Mononuclear cell (primary cell): Measurements from ENCODE around the gene ECT2. TPM values are rescaled to one million over a fixed set of nuclear protein-coding genes. Genes with fewer than 3 reads are reported as not detected.
"Not testable (repeated sequence)": the region's sequence is repeated elsewhere in the genome, so short reads cannot be mapped to it uniquely, and the experiment has no call there.

Source experiments
- H3K27me3 ChIP-seq: 2 replicates; pipeline ENCODE4 v1.6.0; 2011; ENCODE audit warnings: low read length, control low read depth; ENCODE audit not compliant: insufficient read depth
- H3K4me1 ChIP-seq: 2 replicates; pipeline ENCODE4 v1.5.1; 2011; ENCODE audit warnings: mild to moderate bottlenecking, low read length, control low read depth; ENCODE audit not compliant: insufficient read depth
- H3K4me3 ChIP-seq: 2 replicates; pipeline ENCODE4 v1.5.1; 2011; ENCODE audit warnings: mild to moderate bottlenecking, low read length, moderate library complexity
- H3K9me3 ChIP-seq: 2 replicates; pipeline ENCODE4 v1.5.1; 2011; ENCODE audit warnings: low read depth, mild to moderate bottlenecking, control low read depth, low read length
- total RNA-seq: library from RNA; depleted of rRNA; stranded (reverse); fragments of >200 nt; gene quantifications from one replicate; pipeline ENCODE4 v1.2.3, GENCODE V29; 2012

ECT2 gene
- total RNA-seq, 1 donor, result 4.1 TPM

GRCh38 chr3:172716476-172716875 lies 34.0 kb upstream of the ECT2 start:
- H3K9me3 ChIP-seq, result no peaks in the 10 kb centered on the region
- H3K27me3 ChIP-seq, result no peaks in the 10 kb centered on the region
- peaks cover 22% of the 10 kb centered on the region for H3K4me1 ChIP-seq
- H3K4me3 ChIP-seq, result no peak overlapping the region

GRCh38 chr3:172717493-172718088 lies 32.9 kb upstream of the ECT2 start:
- Histone ChIP-seq H3K9me3 (no peaks in the 10 kb centered on the region), H3K4me1 (peaks cover 17% of the 10 kb centered on the region), H3K4me3 (no peak overlapping the region), H3K27me3 (no peaks in the 10 kb centered on the region)

- not testable (repeated sequence) for H3K9me3 ChIP-seq, H3K4me1 ChIP-seq, H3K4me3 ChIP-seq, H3K27me3 ChIP-seq
Observed at GRCh38 chr3:172722536-172723040, 27.9 kb upstream of the ECT2 start.

GRCh38 chr3:172726380-172726779 lies 24.1 kb upstream of the ECT2 start:
- Histone ChIP-seq H3K4me1 (peaks cover 3% of the 10 kb centered on the region), H3K4me3 (no peak overlapping the region), H3K27me3 (no peaks in the 10 kb centered on the region), H3K9me3 (no peaks in the 10 kb centered on the region)

- Histone ChIP-seq H3K9me3 (no peaks in the 10 kb centered on the region), H3K4me1 (no peaks in the 10 kb centered on the region), H3K4me3 (no peak overlapping the region)
Observed at GRCh38 chr3:172735014-172735413, 15.5 kb upstream of the ECT2 start.

GRCh38 chr3:172739462-172739861 lies 11.1 kb upstream of the ECT2 start:
- Histone ChIP-seq H3K4me1 (no peaks in the 10 kb centered on the region), H3K4me3 (no peak overlapping the region), H3K27me3 (no peaks in the 10 kb centered on the region), H3K9me3 (no peaks in the 10 kb centered on the region)

More at GRCh38 chr3:172735014-172735413, 15.5 kb upstream of the ECT2 start:
- no peaks in the 10 kb centered on the region for H3K27me3 ChIP-seq

- Histone ChIP-seq H3K9me3 (no peaks in the 10 kb centered on the region), H3K27me3 (no peaks in the 10 kb centered on the region), H3K4me1 (peaks cover 12% of the 10 kb centered on the region), H3K4me3 (no peak overlapping the region)
Observed at GRCh38 chr3:172746475-172746874, 4.1 kb upstream of the ECT2 start.

- Histone ChIP-seq H3K9me3 (no peaks in the 10 kb centered on the region), H3K4me3 (peak overlapping the region; percentile 65), H3K27me3 (no peaks in the 10 kb centered on the region), H3K4me1 (peaks cover 18% of the 10 kb centered on the region)
Observed at GRCh38 chr3:172749230-172749965, 1.1 kb upstream of the ECT2 start.

GRCh38 chr3:172750069-172750367 lies 508 bp upstream of the ECT2 start:
- H3K4me1 ChIP-seq, result peaks cover 18% of the 10 kb centered on the region

GRCh38 chr3:172751175-172751704 lies 714 bp downstream of the ECT2 start:
- H3K4me3 ChIP-seq, result peak overlapping the region; percentile 65
- peaks cover 18% of the 10 kb centered on the region for H3K4me1 ChIP-seq
- no peaks in the 10 kb centered on the region for H3K27me3 ChIP-seq
- no peaks in the 10 kb centered on the region for H3K9me3 ChIP-seq

More at GRCh38 chr3:172750069-172750367, 508 bp upstream of the ECT2 start:
- Histone ChIP-seq H3K9me3 (no peaks in the 10 kb centered on the region), H3K27me3 (no peaks in the 10 kb centered on the region), H3K4me3 (peak overlapping the region; percentile 65)

- H3K9me3 ChIP-seq, result no peaks in the 10 kb centered on the region
- no peaks in the 10 kb centered on the region for H3K27me3 ChIP-seq
- H3K4me1 ChIP-seq, result peaks cover 18% of the 10 kb centered on the region
- H3K4me3 ChIP-seq, result no peak overlapping the region
Observed at GRCh38 chr3:172752651-172753050, 2.1 kb downstream of the ECT2 start.

GRCh38 chr3:172753125-172753524 lies 2.6 kb downstream of the ECT2 start:
- H3K9me3 ChIP-seq, result no peaks in the 10 kb centered on the region

GRCh38 chr3:172760416-172760815 lies 9.9 kb downstream of the ECT2 start:
- H3K9me3 ChIP-seq, H3K4me3 ChIP-seq, H3K27me3 ChIP-seq, H3K4me1 ChIP-seq: not testable (repeated sequence)

More at GRCh38 chr3:172753125-172753524, 2.6 kb downstream of the ECT2 start:
- Histone ChIP-seq H3K4me3 (no peak overlapping the region), H3K4me1 (peaks cover 18% of the 10 kb centered on the region), H3K27me3 (no peaks in the 10 kb centered on the region)

- H3K27me3 ChIP-seq, result no peaks in the 10 kb centered on the region
- H3K9me3 ChIP-seq, result no peaks in the 10 kb centered on the region
- no peak overlapping the region for H3K4me3 ChIP-seq
- H3K4me1 ChIP-seq, result no peaks in the 10 kb centered on the region
Observed at GRCh38 chr3:172766241-172766640, 15.7 kb downstream of the ECT2 start.

GRCh38 chr3:172766718-172767405 lies 16.3 kb downstream of the ECT2 start:
- H3K4me3 ChIP-seq, result no peak overlapping the region
- no peaks in the 10 kb centered on the region for H3K9me3 ChIP-seq
- H3K27me3 ChIP-seq, result no peaks in the 10 kb centered on the region
- no peaks in the 10 kb centered on the region for H3K4me1 ChIP-seq
